CD4-positive, alpha-beta T cell treated with Interleukin-10 for 1 hour (primary cell): ENCODE results near the gene HNRNPA3.
"Not testable (repeated sequence)": the region's sequence is repeated elsewhere in the genome, so short reads cannot be mapped to it uniquely, and the experiment has no call there.

Source experiments
- DNase-seq: peaks from one replicate; pipeline ENCODE4 v3.0.0-alpha.2; 2020

Gene HNRNPA3

GRCh38 chr2:177212106-177212890, at the start of gene HNRNPA3:
TSS of gene HNRNPA3 (plus strand) at chr2:177212794. CDS start at chr2:177212800, 6 bp downstream.
- peak; percentile 100 for DNase-seq

- no peak for DNase-seq
These were observed 48.5 kb upstream of the HNRNPA3 start for GRCh38 chr2:177164131-177164530.

- DNase-seq: peak; percentile 83
These were observed 48.0 kb upstream of the HNRNPA3 start for GRCh38 chr2:177164584-177165052.

GRCh38 chr2:177165061-177165583, 47.5 kb upstream of the HNRNPA3 start:
- DNase-seq: no peak

GRCh38 chr2:177165721-177166711, 46.6 kb upstream of the HNRNPA3 start:
- DNase-seq: peak; percentile 36

GRCh38 chr2:177169810-177170514, 42.6 kb upstream of the HNRNPA3 start:
- no peak for DNase-seq

- DNase-seq: peak; percentile 16
These were observed 41.2 kb upstream of the HNRNPA3 start for GRCh38 chr2:177171418-177171865.

GRCh38 chr2:177172034-177172880, 40.3 kb upstream of the HNRNPA3 start:
- no peak for DNase-seq

GRCh38 chr2:177174486-177174885, 38.1 kb upstream of the HNRNPA3 start:
- DNase-seq: no peak

GRCh38 chr2:177175917-177176668, 36.5 kb upstream of the HNRNPA3 start:
- no peak for DNase-seq

- DNase-seq: no peak
These were observed 33.8 kb upstream of the HNRNPA3 start for GRCh38 chr2:177178797-177179196.

- DNase-seq: no peak
These were observed 33.4 kb upstream of the HNRNPA3 start for GRCh38 chr2:177179227-177179626.

GRCh38 chr2:177179671-177180070, 32.9 kb upstream of the HNRNPA3 start:
- not testable (repeated sequence) for DNase-seq

GRCh38 chr2:177180269-177181000, 32.2 kb upstream of the HNRNPA3 start:
- DNase-seq: no peak

GRCh38 chr2:177183860-177184259, 28.7 kb upstream of the HNRNPA3 start:
- DNase-seq: no peak

GRCh38 chr2:177184606-177185005, 28.0 kb upstream of the HNRNPA3 start:
- no peak for DNase-seq

GRCh38 chr2:177186038-177186437, 26.6 kb upstream of the HNRNPA3 start:
- not testable (repeated sequence) for DNase-seq

GRCh38 chr2:177187631-177188312, 24.8 kb upstream of the HNRNPA3 start:
- DNase-seq: no peak
